Stimulated activated CD4-positive, alpha-beta T cell treated with anti-CD3 and anti-CD28 coated beads, Interleukin-12 subunit alpha, Interleukin-12 subunit beta, amount 100 ng/mL, for 48 hours (primary cell): ENCODE measurements around the gene CANT1.

Experiments used
- DNase-seq, 3 donors: peaks; one replicate each; pipeline ENCODE4 v3.0.0-alpha.2; 2020; ENCODE audit warnings: low read depth in 2 of 3, low spot score in 1 of 3

CANT1 gene

DNA sequence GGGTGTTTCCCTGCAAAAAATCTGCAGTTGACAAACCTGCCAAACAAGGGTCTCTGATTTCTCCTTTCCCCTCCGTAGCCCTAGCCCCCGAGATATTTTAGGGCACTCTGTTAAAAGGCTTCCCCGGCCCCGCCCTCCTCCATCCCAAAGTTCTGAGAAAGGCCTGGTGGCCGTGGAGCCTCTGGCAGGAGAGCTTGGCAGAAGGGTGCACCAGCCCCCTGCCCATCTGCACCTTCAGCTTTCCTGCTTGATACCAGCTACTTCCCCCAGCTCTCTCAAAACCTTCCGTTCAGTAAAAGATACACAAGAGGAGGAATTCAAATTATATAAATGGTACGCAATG, 711 bp upstream of the CANT1 start:
- DNase-seq: no peak

DNA sequence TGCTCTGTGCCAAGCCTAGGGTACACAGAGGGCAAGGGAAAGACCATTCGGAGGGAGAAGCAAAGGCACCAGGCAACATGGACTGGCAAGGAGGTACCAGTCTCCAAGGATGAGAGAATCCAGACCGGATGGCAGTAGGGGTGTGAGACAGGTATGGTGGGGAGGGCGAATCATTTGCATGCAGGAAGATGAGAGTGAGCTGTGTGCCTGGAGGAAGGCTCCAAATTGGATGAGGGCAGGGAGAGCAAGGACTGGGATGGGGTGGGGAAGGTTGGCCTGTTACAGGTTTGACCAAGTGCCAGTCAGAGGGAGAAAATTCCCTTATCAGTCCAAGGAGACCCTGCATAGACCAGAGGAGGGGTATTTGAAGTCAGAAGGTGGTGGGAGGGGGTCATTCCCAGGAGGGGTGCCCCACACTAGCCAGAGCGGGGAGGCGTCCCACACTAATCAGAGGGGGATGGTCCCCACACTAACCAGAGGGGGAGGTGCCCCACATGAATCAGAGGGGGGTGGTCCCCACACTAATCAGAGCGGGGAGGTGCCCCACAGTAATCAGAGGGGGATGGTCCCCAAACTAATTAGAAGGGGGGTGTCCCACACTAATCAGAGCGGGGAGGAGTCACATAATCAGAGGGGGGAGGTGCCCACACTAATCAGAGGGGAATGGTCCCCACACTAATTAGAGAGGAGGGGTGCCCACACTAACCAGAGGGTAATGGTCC, 737 bp downstream of the CANT1 start:
- no peak for DNase-seq

GRCh38 chr17:79007504-79008381, 1.8 kb downstream of the CANT1 start:
- DNase-seq: no peak

- DNase-seq: no peak
Observed at GRCh38 chr17:79006794-79007503, 2.6 kb downstream of the CANT1 start.

DNA sequence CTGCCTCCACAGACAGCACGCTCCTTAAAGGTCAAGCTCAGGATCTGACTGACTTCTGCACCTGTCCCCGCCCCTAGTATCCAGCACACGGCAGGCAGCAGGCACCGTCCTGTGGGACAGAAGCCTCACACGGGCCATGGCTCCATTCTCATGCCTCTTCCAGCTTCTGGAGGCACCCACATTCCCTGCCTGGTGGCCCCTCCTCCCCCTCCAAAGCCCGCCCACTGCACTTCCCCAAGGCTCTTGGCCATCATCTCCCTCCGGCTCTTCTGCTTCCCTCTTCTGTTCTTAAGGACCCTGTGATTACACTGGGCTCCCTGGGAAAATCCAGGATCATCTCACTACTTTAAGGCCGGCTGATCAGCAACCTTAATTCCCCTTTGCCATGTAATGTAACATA, 3.5 kb downstream of the CANT1 start:
- DNase-seq: no peak

- no peak for DNase-seq
Observed at GRCh38 chr17:79005063-79005861, 4.3 kb downstream of the CANT1 start.

- DNase-seq: no peak
Observed at GRCh38 chr17:79003661-79004411, 5.7 kb downstream of the CANT1 start.

DNA sequence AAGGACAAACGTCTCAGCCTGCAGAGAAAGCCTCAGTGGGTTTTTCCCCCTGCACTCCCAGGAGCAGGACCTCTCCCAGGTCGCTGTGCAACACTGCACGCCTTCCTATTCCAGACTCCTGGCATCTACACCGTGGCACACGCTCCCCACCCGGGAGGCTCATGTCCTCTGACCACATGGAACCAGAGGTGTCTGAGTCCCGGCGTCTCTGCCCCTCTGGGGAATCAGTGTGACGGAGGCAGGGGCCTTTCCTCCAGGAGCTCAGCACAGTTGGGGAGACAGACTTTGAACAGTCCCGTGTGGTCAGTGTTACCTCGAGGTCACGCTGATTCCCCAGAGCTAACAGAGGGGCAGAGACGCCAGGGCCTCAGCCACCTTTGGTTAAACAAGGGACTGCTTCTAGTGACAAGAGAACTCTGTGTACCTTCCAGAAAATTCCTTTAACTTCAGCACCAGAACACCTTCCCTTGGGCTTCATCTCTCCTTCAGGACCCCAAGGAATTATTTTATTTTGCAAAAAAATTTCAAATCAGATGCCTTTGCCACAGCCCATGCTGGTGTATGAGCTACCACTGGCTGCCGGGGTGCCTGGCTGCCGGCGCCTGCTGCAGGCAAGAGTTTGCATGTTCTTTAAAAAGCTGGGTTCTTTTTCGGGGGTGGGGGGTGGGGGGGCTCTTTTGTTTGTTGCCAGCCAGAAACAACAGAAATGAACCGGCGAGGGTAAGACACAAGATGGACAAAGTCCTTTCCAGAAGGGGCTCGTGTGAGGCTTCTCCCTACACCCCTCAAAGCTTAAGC, 6.6 kb downstream of the CANT1 start:
- no peak for DNase-seq

GRCh38 chr17:79002291-79002690, 7.3 kb downstream of the CANT1 start:
- DNase-seq: no peak

- DNase-seq: no peak
Observed at GRCh38 chr17:79001190-79002020, 8.2 kb downstream of the CANT1 start.

DNA sequence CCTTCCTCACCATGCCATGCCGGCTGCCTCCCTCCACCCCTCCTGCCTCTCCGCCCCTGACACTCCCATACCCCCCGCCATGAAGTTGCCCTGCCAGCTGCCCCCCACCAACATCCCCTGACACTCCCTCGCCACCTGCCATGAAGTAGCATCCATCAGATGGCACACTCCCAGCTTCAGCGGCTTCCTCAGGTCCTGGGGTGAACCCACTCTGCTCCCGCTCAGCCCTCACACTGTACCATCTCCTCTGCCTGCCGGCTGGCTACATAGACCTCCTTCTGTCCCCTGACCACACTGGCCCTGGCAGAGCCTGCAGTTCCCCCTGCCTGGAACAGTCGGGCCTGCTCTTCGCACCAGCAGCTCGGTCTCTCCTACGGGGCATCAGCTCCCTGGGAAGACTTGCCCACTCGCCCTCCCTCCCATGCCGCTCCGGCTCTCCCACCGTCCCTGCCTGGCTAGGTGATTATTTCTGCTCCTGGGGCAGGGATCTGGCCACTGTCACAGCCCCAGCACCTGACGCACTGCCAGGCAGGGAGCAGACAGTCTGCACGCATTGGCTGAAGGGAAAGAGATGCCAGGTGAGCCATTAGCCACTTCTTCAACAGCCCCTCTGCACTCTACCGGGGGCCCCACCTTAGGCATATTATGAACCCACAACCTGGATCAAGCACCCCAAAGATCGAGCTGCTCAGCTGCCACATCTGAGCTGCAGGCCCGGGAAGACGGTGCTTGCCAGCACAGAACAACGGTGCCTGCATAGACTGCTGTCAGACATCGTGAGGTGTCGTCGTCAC, 9.0 kb downstream of the CANT1 start:
- DNase-seq: no peak

DNA sequence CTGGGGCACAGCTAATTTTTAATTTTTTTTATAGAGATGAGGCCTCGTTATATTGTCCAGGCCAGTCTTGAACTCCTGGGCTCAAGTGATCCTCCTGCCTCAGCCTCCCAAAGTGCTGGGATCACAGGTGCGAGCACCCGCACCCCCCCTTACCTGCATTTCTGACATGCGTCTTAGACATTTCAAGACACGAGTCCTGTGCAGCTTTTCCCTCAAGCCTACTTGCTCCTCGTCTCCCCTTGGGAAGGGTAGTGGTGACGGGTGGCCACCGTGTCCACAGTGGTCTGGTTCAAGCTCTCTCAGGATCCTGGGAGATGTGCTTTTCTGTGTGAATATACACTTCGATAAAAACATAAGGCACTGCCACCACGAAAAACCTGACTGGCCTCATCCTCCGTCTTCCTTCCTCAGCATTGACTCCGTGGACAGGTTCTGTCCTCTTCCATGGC, 9.6 kb downstream of the CANT1 start:
- no peak for DNase-seq

DNA sequence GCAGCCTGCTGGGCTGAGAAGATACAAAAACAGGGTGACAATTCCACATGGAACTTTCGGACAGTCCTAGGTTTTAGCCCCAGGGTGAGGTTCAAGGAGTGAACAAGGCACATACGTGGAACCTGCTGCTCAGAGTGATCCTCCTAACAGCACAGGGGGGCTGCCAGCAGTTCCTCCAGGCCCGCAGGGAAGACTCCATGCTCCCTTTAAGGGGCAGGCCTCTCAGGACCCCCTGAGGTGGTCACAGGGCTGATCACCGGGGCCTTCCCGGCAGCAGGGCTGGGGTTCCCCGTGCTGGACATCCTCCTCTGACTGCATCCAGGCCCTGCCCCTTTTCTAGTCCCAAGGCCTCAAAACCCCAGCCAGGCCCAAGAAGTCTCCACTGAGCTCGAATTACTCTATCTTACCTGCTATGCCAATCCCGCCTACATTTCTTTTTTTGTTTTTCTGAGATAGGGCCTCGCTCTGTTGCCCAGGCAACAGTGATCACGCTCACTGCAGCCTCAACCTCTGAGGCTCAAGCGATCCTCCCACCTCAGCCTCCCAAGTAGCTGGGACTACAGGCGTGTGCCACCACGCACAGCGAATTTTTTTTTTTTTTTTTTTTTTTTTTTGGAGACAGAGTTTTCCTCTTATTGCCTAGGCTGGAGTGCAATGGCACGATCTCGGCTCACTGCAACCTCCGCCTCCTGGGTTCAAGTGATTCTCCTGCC, 10.4 kb downstream of the CANT1 start:
- DNase-seq: no peak

- no peak for DNase-seq
Observed at GRCh38 chr17:78998311-78999055, 11.1 kb downstream of the CANT1 start.

DNA sequence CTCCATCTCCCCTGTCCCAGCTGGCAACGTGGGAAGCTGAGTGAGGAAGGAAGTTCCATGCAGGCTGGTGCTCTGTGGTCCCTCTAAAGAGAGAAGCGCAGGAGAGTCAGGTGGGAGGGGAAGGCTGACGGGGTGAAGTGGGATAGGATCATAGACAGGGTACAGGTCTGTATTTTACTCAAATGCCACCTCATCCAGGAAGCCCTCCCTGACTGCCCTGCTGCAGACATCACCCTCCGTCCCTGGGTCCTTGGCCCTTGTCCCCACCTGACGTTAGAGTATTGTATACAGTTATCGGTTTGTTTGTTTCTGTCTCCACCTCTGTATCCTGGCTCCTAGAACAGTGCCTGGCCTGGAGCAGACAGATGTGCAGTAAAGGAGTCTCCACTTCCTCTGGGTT, 11.7 kb downstream of the CANT1 start:
- DNase-seq: no peak

- DNase-seq: no peak
Observed at GRCh38 chr17:78997231-78997741, 12.3 kb downstream of the CANT1 start.
